ENCODE results near the gene DAND5.
A peak's percentile ranks its signal among the peaks of the same experiment; 100 is the strongest.

Gene DAND5

GRCh38 chr19:12939975-12940423 lies 29.4 kb upstream of the DAND5 start:
- TF ChIP-seq CTCF (conservative IDR thresholded peaks at IDR 0.05; ENCODE audit: low read length): no peak
- peak overlapping the region; percentile 96 for H3K4me3 ChIP-seq (ENCODE audit: low read length)
- DNase-seq (ENCODE audit: low read depth): no peak

- DNase-seq (ENCODE audit: low read depth): no peak
- TF ChIP-seq CTCF (conservative IDR thresholded peaks at IDR 0.05; ENCODE audit: low read length): no peak
- peak overlapping the region; percentile 96 for H3K4me3 ChIP-seq (ENCODE audit: low read length)
Measured at GRCh38 chr19:12940897-12941296, 28.5 kb upstream of the DAND5 start.

- no peak for TF ChIP-seq CTCF (conservative IDR thresholded peaks at IDR 0.05; ENCODE audit: low read length)
- H3K4me3 ChIP-seq (ENCODE audit: low read length): no peak overlapping the region
- no peak for DNase-seq (ENCODE audit: low read depth)
Measured at GRCh38 chr19:12943437-12944044, 25.8 kb upstream of the DAND5 start.

- no peak for DNase-seq (ENCODE audit: low read depth)
- H3K4me3 ChIP-seq (ENCODE audit: low read length): no peak overlapping the region
- TF ChIP-seq CTCF (conservative IDR thresholded peaks at IDR 0.05; ENCODE audit: low read length): no peak
Measured at GRCh38 chr19:12944104-12944674, 25.2 kb upstream of the DAND5 start.

GRCh38 chr19:12945479-12946091 lies 23.8 kb upstream of the DAND5 start, which contains the start of gene RAD23A:
TSS of gene RAD23A (plus strand) at chr19:12945862. CDS start at chr19:12945949, 87 bp downstream.
- H3K4me3 ChIP-seq (ENCODE audit: low read length): peak within 1 kb of the TSS; percentile 88
- DNase-seq (ENCODE audit: low read depth): peak; percentile 97
- TF ChIP-seq CTCF (conservative IDR thresholded peaks at IDR 0.05; ENCODE audit: low read length): no peak

GRCh38 chr19:12946092-12946721 lies 23.2 kb upstream of the DAND5 start:
- H3K4me3 ChIP-seq (ENCODE audit: low read length): peak overlapping the region; percentile 88
- DNase-seq (ENCODE audit: low read depth): peak; percentile 80
- TF ChIP-seq CTCF (conservative IDR thresholded peaks at IDR 0.05; ENCODE audit: low read length): no peak

Measured in AG10803 (cell line).